GM21423 (cell line): ENCODE measurements around the gene BCL6.
"Not testable (repeated sequence)": the region's sequence is repeated elsewhere in the genome, so short reads cannot be mapped to it uniquely, and the experiment has no call there.

ENCODE experiments used
- ATAC-seq: cut with Tn5 transposase; IDR thresholded peaks from one replicate; pipeline ENCODE4 v1.9.1; 2021; ENCODE audit warnings: mild to moderate bottlenecking, moderate library complexity; ENCODE audit not compliant: unreplicated experiment

The BCL6 gene

GRCh38 chr3:187681756-187682155, 63.5 kb downstream of the BCL6 start:
- not testable (repeated sequence) for ATAC-seq

GRCh38 chr3:187679638-187680396, 65.5 kb downstream of the BCL6 start:
- ATAC-seq = peak; percentile 64

GRCh38 chr3:187678726-187679268, 66.5 kb downstream of the BCL6 start:
- no peak for ATAC-seq

- no peak for ATAC-seq
Measured at GRCh38 chr3:187677604-187678003, 67.7 kb downstream of the BCL6 start.

- ATAC-seq = no peak
Measured at GRCh38 chr3:187673012-187673411, 72.3 kb downstream of the BCL6 start.
